SK-N-SH (cell line): Measurements from ENCODE around the gene FTCD.

ENCODE experiments used
- FOXJ3 ChIP-seq: sonication (generic); formaldehyde crosslinking; IDR thresholded peaks from 2 replicates; pipeline ENCODE4 v1.5.1; 2020; ENCODE audit warnings: mild to moderate bottlenecking, missing genetic modification reagents
- JUND ChIP-seq: IDR thresholded peaks from 2 replicates; pipeline ENCODE4 v1.4.0; 2012
- TF ChIP-seq, protein P1 (sequence below): fragments of 200-600 bp; sonication (generic); IDR thresholded peaks from 2 replicates; pipeline ENCODE4 v1.6.1; 2017; ENCODE audit warnings: antibody characterized with exemption, mild to moderate bottlenecking, moderate library complexity
- TF ChIP-seq, protein P2 (sequence below): fragments of 150-350 bp; IDR thresholded peaks from 2 replicates; pipeline ENCODE4 v1.6.1; 2017; ENCODE audit warnings: antibody characterized with exemption, low read length, low read depth, borderline replicate concordance

DNA sequence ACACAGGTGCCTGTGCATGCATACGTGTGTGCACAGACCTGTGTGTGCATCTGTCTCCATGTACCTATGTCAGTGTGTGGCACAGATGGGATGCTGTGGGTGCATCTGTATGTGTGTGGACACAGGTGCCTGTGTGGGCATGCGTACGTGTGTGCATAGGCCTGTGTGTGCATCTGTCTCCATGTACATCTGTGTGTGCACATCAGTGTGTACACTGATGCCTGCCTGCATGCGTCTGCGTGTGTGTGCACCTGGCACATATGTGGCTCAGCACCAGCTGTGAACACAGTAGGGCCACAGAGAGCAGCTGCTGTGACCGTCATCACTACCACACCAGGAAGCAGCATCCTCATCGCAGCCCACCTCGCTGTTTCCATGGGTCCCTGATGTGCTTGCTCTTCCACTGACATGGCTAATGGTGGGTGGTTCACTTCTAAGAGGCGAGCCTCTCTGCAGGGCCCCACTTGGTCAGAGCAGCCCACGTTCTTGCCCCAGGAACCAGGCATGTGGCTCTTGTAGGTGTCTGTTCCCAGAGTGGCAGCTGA lies 38.5 kb upstream of the FTCD start:
- TF ChIP-seq, protein P1, sequence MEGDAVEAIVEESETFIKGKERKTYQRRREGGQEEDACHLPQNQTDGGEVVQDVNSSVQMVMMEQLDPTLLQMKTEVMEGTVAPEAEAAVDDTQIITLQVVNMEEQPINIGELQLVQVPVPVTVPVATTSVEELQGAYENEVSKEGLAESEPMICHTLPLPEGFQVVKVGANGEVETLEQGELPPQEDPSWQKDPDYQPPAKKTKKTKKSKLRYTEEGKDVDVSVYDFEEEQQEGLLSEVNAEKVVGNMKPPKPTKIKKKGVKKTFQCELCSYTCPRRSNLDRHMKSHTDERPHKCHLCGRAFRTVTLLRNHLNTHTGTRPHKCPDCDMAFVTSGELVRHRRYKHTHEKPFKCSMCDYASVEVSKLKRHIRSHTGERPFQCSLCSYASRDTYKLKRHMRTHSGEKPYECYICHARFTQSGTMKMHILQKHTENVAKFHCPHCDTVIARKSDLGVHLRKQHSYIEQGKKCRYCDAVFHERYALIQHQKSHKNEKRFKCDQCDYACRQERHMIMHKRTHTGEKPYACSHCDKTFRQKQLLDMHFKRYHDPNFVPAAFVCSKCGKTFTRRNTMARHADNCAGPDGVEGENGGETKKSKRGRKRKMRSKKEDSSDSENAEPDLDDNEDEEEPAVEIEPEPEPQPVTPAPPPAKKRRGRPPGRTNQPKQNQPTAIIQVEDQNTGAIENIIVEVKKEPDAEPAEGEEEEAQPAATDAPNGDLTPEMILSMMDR: no peak
- TF ChIP-seq, protein P2, sequence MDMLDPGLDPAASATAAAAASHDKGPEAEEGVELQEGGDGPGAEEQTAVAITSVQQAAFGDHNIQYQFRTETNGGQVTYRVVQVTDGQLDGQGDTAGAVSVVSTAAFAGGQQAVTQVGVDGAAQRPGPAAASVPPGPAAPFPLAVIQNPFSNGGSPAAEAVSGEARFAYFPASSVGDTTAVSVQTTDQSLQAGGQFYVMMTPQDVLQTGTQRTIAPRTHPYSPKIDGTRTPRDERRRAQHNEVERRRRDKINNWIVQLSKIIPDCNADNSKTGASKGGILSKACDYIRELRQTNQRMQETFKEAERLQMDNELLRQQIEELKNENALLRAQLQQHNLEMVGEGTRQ: no peak
- TF ChIP-seq JUND (no peak), FOXJ3 (CRISPR knock-in tag) (no peak)
